ENCODE results near the gene KCNQ5. TPM values are rescaled to one million over a fixed set of nuclear protein-coding genes. Genes with fewer than 3 reads are reported as not detected.

KCNQ5 gene
- total and polyA plus RNA-seq, 2 of the 8 experiments (the other 6 are each of a cell fraction or from before 2014, with no cell fraction given): 0.83 to 1.2 TPM

GRCh38 chr6:72683797-72684196 is 61.9 kb downstream of the KCNQ5 start:
- H3K27me3 ChIP-seq (replicated peaks in 1 of 4; ENCODE audit: control insufficient read depth in 3 of 4, extremely low read depth in 1 of 4, insufficient read depth in 3 of 4, low read length in 3 of 4): no peaks in the 10 kb centered on the region
- H2BK5ac ChIP-seq (ENCODE audit: low read depth, low read length): no peak overlapping the region
- H2AK5ac ChIP-seq (ENCODE audit: low read depth, low read length): no peak overlapping the region
- H2BK12ac ChIP-seq (ENCODE audit: low read depth, low read length): no peak overlapping the region
- no peak overlapping the region for H2AFZ ChIP-seq (ENCODE audit: low read length)
- no peak for TF ChIP-seq TCF12 (IDR thresholded peaks at IDR 0.05; ENCODE audit: low read depth, low read length)
- no peak for TF ChIP-seq MAX (IDR thresholded peaks at IDR 0.05)
- no peak for TF ChIP-seq SIRT6 (IDR thresholded peaks at IDR 0.05; ENCODE audit: low read length)
- no peak for TF ChIP-seq HDAC6 (IDR thresholded peaks at IDR 0.05; ENCODE audit: low read depth, low read length)
- no peak for TF ChIP-seq TEAD4 (IDR thresholded peaks at IDR 0.05; ENCODE audit: low read depth, low read length)
- TF ChIP-seq ATF3 (IDR thresholded peaks at IDR 0.05; ENCODE audit: insufficient read depth, low read depth, low read length): no peak
- no peak for TF ChIP-seq CEBPB (IDR thresholded peaks at IDR 0.05; ENCODE audit: low read depth, low read length)
- no peak for TF ChIP-seq POLR2A (IDR thresholded peaks at IDR 0.05; ENCODE audit: control extremely low read depth in 1 of 2, low read depth in 2 of 2, low read length in 2 of 2)
- TF ChIP-seq RBBP5 (IDR thresholded peaks at IDR 0.05; ENCODE audit: borderline replicate concordance, low read depth, low read length): no peak
- TF ChIP-seq CHD1 (IDR thresholded peaks at IDR 0.05; ENCODE audit: low read depth, low read length): no peak
- TF ChIP-seq RNF2 (IDR thresholded peaks at IDR 0.05; ENCODE audit: borderline replicate concordance, low read depth, low read length, missing control alignments, poor library complexity, severe bottlenecking): no peak
- TF ChIP-seq CREB1 (IDR thresholded peaks at IDR 0.05): no peak
- no peaks in the 10 kb centered on the region for H3K79me2 ChIP-seq (ENCODE audit: control insufficient read depth in 1 of 2, insufficient read depth in 2 of 2, low read length in 2 of 2)
- H2BK15ac ChIP-seq (ENCODE audit: low read length): no peak overlapping the region
- no peaks in the 10 kb centered on the region for H3K36me3 ChIP-seq (ENCODE audit: control insufficient read depth in 2 of 4, insufficient read depth in 4 of 4, low read length in 3 of 4)
- H2BK120ac ChIP-seq (replicated peaks; ENCODE audit: low read depth, low read length): no peak overlapping the region
- H4K8ac ChIP-seq (ENCODE audit: extremely low read depth, insufficient read depth, low read length): no peak overlapping the region
- H4K20me1 ChIP-seq (replicated peaks in 1 of 2; ENCODE audit: control insufficient read depth in 1 of 2, insufficient read depth in 2 of 2, low read length in 2 of 2): no peaks in the 10 kb centered on the region
- ChIA-PET CTCF (ENCODE audit: partially characterized antibody) (interaction anchor here (0.7 to 2.1 kb wide), 5 partner anchors 10 to 66 kb away, joined by 3 to 10 read pairs (median 3); no protein-coding TSS in a partner anchor), POLR2A (ENCODE audit: partially characterized antibody) (no interaction called here)
- DNase-seq (ENCODE audit: low read depth in 1 of 2, low spot score in 2 of 2): no peak
- H4K5ac ChIP-seq (ENCODE audit: insufficient read length, low read depth, low read length): no peak overlapping the region
- H3K23me2 ChIP-seq (ENCODE audit: low read depth, low read length): no peaks in the 10 kb centered on the region
- no peaks in the 10 kb centered on the region for H3K9me3 ChIP-seq (ENCODE audit: insufficient read depth in 2 of 2, low read depth in 1 of 2, low read length in 1 of 2)
- no peak overlapping the region for H3K18ac ChIP-seq (ENCODE audit: extremely low read depth, low read length)
- H3K56ac ChIP-seq (replicated peaks; ENCODE audit: insufficient read length, low read depth, low read length): no peak overlapping the region
- no peak overlapping the region for H3K9ac ChIP-seq (replicated peaks in 1 of 4; ENCODE audit: extremely low read depth in 1 of 4, low read depth in 3 of 4, low read length in 3 of 4)
- FAIRE-seq: no peak
- no peak overlapping the region for H3K4ac ChIP-seq (replicated peaks; ENCODE audit: insufficient read length, low read depth, low read length)
- 94% methylated on average over 3 of the region's 3 CpGs; no CpG with 5 or more reads in 1 of the 2 experiments for WGBS, 2 experiments (ENCODE audit: extremely low coverage in 1 of 2, insufficient coverage in 1 of 2, insufficient read length in 1 of 2, insufficient replicate concordance in 2 of 2, low coverage in 1 of 2, low lambda C conversion rate in 2 of 2, missing lambda C conversion rate in 1 of 2)
- no peak overlapping the region for H3K23ac ChIP-seq (ENCODE audit: insufficient read length)
- no peaks in the 10 kb centered on the region for H3K79me1 ChIP-seq (ENCODE audit: low read depth, low read length)
- no peak overlapping the region for H3K14ac ChIP-seq (ENCODE audit: insufficient read length)
- no peak overlapping the region for H3K27ac ChIP-seq (ENCODE audit: low read depth, low read length)
- no peak overlapping the region for H4K91ac ChIP-seq (replicated peaks; ENCODE audit: insufficient read length, low read length)
- no peak overlapping the region for H3K4me3 ChIP-seq (ENCODE audit: extremely low read depth in 1 of 4, insufficient read depth in 2 of 4, low read depth in 3 of 4, low read length in 4 of 4)
- H2BK20ac ChIP-seq (ENCODE audit: low read length): no peak overlapping the region
- no peak overlapping the region for H3K4me2 ChIP-seq (ENCODE audit: insufficient read depth in 1 of 2, low read depth in 2 of 2, low read length in 2 of 2)
- H3K4me1 ChIP-seq (replicated peaks in 1 of 4; ENCODE audit: control insufficient read depth in 3 of 4, insufficient read depth in 4 of 4, low read length in 3 of 4): no peaks in the 10 kb centered on the region

Measured in H1 (cell line).